DMS153 (cell line): ENCODE measurements around the gene SMIM7.

Experiments
- DNase-seq: peaks from one replicate; lab custom pipeline; 2025; lab: John Stamatoyannopoulos, UW

SMIM7 gene

GRCh38 chr19:16621165-16621800 lies 38.7 kb downstream of the SMIM7 start:
- no peak for DNase-seq

- DNase-seq = no peak
These were observed 39.4 kb downstream of the SMIM7 start for GRCh38 chr19:16620584-16620983.

- DNase-seq = no peak
These were observed 39.9 kb downstream of the SMIM7 start for GRCh38 chr19:16620018-16620417.

GRCh38 chr19:16619457-16619856 lies 40.5 kb downstream of the SMIM7 start:
- no peak for DNase-seq

GRCh38 chr19:16618248-16618647 lies 41.7 kb downstream of the SMIM7 start:
- DNase-seq = no peak

GRCh38 chr19:16615808-16616207 lies 44.1 kb downstream of the SMIM7 start:
- no peak for DNase-seq

GRCh38 chr19:16614941-16615340 lies 45.0 kb downstream of the SMIM7 start:
- no peak for DNase-seq

- DNase-seq = no peak
These were observed 46.1 kb downstream of the SMIM7 start for GRCh38 chr19:16613841-16614240.

- DNase-seq = no peak
These were observed 47.3 kb downstream of the SMIM7 start for GRCh38 chr19:16612636-16613035.

GRCh38 chr19:16611121-16611520 lies 48.8 kb downstream of the SMIM7 start:
- no peak for DNase-seq

GRCh38 chr19:16609511-16610200 lies 50.3 kb downstream of the SMIM7 start:
- DNase-seq = no peak

GRCh38 chr19:16608290-16608739 lies 51.6 kb downstream of the SMIM7 start:
- no peak for DNase-seq

- DNase-seq = no peak
These were observed 52.1 kb downstream of the SMIM7 start for GRCh38 chr19:16607819-16608218.

- no peak for DNase-seq
These were observed 54.4 kb downstream of the SMIM7 start for GRCh38 chr19:16605553-16605994.

- no peak for DNase-seq
These were observed 54.8 kb downstream of the SMIM7 start for GRCh38 chr19:16605115-16605514.

GRCh38 chr19:16604615-16605014 lies 55.3 kb downstream of the SMIM7 start:
- no peak for DNase-seq

- DNase-seq = no peak
These were observed 56.9 kb downstream of the SMIM7 start for GRCh38 chr19:16603090-16603489.

- DNase-seq = no peak
These were observed 58.4 kb downstream of the SMIM7 start for GRCh38 chr19:16601378-16602052.

- no peak for DNase-seq
These were observed 59.1 kb downstream of the SMIM7 start for GRCh38 chr19:16600824-16601223.

- no peak for DNase-seq
These were observed 60.1 kb downstream of the SMIM7 start for GRCh38 chr19:16599655-16600346.

GRCh38 chr19:16598848-16599247 lies 61.1 kb downstream of the SMIM7 start:
- DNase-seq = no peak

GRCh38 chr19:16596399-16596798 lies 63.5 kb downstream of the SMIM7 start:
- DNase-seq = no peak
